BLaER1 (cell line): ENCODE results near the gene ATP2B2.
A peak's percentile ranks its signal among the peaks of the same experiment; 100 is the strongest.

Source experiments
- H3K27ac ChIP-seq: shearing (Covaris generic); formaldehyde crosslinking; 2 replicates; pipeline ENCODE4 v1.8.1; 2022
- H3K27me3 ChIP-seq: shearing (Covaris generic); formaldehyde crosslinking; 2 replicates; pipeline ENCODE4 v1.8.1; 2022
- H3K36me3 ChIP-seq: shearing (Covaris generic); formaldehyde crosslinking; 2 replicates; pipeline ENCODE4 v1.8.1; 2022
- H3K4me1 ChIP-seq: shearing (Covaris generic); formaldehyde crosslinking; 2 replicates; pipeline ENCODE4 v1.8.1; 2022
- H3K4me2 ChIP-seq: shearing (Covaris generic); formaldehyde crosslinking; 2 replicates; pipeline ENCODE4 v1.8.1; 2022
- H3K4me3 ChIP-seq: shearing (Covaris generic); formaldehyde crosslinking; 2 replicates; pipeline ENCODE4 v1.8.1; 2022
- H3K9ac ChIP-seq: shearing (Covaris generic); formaldehyde crosslinking; 2 replicates; pipeline ENCODE4 v1.8.1; 2022
- H3K9me3 ChIP-seq: shearing (Covaris generic); formaldehyde crosslinking; 2 replicates; pipeline ENCODE4 v1.8.1; 2022
- H4K20me1 ChIP-seq: shearing (Covaris generic); formaldehyde crosslinking; 2 replicates; pipeline ENCODE4 v1.8.1; 2022
- Cebpa-rat ChIP-seq: shearing (Covaris generic); IDR thresholded peaks from 2 replicates; pipeline ENCODE4 v1.8.1; 2022

The ATP2B2 gene

DNA sequence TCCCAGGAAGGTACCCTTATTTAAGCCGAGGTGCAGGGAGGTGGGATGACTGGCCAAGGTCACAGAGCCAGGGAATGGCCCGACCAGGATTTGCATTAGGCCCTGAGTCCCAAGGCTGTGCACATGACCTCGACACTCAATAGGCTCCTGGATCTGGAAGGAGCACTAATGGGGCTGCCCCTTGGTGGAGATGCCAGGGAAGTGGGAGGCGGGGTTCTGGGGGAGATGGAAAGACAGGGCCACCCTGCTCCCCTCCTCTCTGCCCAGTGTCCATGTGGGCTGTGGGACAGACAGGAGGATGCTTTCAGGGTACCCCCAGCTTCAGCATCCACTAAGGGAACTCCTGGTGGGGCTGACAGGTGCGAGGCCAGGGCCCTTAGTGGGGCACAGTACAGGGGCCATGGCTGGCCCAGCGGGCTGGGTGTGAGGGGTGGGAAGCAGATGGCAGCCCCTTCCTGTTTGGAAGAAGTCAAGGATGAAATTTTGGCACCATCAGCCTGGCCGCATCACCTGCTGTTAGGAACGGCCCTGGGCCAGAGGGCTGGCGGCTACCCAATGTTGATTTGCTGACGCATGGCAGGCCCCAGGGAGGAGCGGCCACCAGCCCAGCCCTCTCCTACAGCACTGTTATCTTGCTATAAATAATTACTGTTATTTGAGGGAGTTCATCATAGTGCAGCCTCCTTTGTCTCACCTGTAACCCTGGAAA, 37.3 kb downstream of the ATP2B2 start:
- H3K4me1 ChIP-seq, result peaks cover 99% of the 10 kb centered on the region
- H3K4me3 ChIP-seq, result 0 out of 2 replicates have a peak overlapping the region, but pooled peaks have one; percentile 10

GRCh38 chr3:10467204-10467603, 38.2 kb downstream of the ATP2B2 start:
- peak overlapping the region; percentile 95 for H3K27ac ChIP-seq
- no peaks in the 10 kb centered on the region for H3K9me3 ChIP-seq
- H3K4me3 ChIP-seq, result no peak overlapping the region
- no peak for TF ChIP-seq Cebpa-rat
- H3K4me1 ChIP-seq, result peaks cover 99% of the 10 kb centered on the region
- H3K36me3 ChIP-seq, result no peaks in the 10 kb centered on the region
- H3K9ac ChIP-seq, result peak overlapping the region; percentile 76; the same call in 1 of the 2 replicates
- no peaks in the 10 kb centered on the region for H3K27me3 ChIP-seq
- no peaks in the 10 kb centered on the region for H4K20me1 ChIP-seq
- H3K4me2 ChIP-seq, result peak overlapping the region; percentile 93

More for the DNA sequence above, 37.3 kb downstream of the ATP2B2 start:
- H3K4me2 ChIP-seq, result peak overlapping the region; percentile 93
- H3K9me3 ChIP-seq, result no peaks in the 10 kb centered on the region
- peak overlapping the region; percentile 76 for H3K9ac ChIP-seq
- H3K27ac ChIP-seq, result peak overlapping the region; percentile 95
- H4K20me1 ChIP-seq, result no peaks in the 10 kb centered on the region
- H3K27me3 ChIP-seq, result no peaks in the 10 kb centered on the region
- H3K36me3 ChIP-seq, result no peaks in the 10 kb centered on the region
- TF ChIP-seq Cebpa-rat, result no peak

GRCh38 chr3:10466186-10466585, 39.2 kb downstream of the ATP2B2 start:
- Histone ChIP-seq H4K20me1 (no peaks in the 10 kb centered on the region), H3K4me2 (peak overlapping the region; percentile 93), H3K4me1 (peaks cover 99% of the 10 kb centered on the region), H3K9me3 (no peaks in the 10 kb centered on the region), H3K27ac (peak overlapping the region; percentile 95), H3K4me3 (no peak overlapping the region), H3K9ac (peak overlapping the region; percentile 76; the same call in 1 of the 2 replicates), H3K27me3 (no peaks in the 10 kb centered on the region), H3K36me3 (no peaks in the 10 kb centered on the region)
- TF ChIP-seq Cebpa-rat, result no peak

GRCh38 chr3:10465161-10465560, 40.2 kb downstream of the ATP2B2 start:
- peak overlapping the region; percentile 95 for H3K27ac ChIP-seq
- H3K36me3 ChIP-seq, result no peaks in the 10 kb centered on the region
- H3K27me3 ChIP-seq, result no peaks in the 10 kb centered on the region
- H3K9ac ChIP-seq, result peak overlapping the region; percentile 77
- H3K4me1 ChIP-seq, result peaks cover 99% of the 10 kb centered on the region
- H3K4me3 ChIP-seq, result peak overlapping the region; percentile 45
- H3K4me2 ChIP-seq, result peak overlapping the region; percentile 93
- no peaks in the 10 kb centered on the region for H4K20me1 ChIP-seq
- no peak for TF ChIP-seq Cebpa-rat
- no peaks in the 10 kb centered on the region for H3K9me3 ChIP-seq

- peak overlapping the region; percentile 95 for H3K27ac ChIP-seq
- peak overlapping the region; percentile 45 for H3K4me3 ChIP-seq
- peak overlapping the region; percentile 77 for H3K9ac ChIP-seq
- H3K4me2 ChIP-seq, result peak overlapping the region; percentile 93
- no peaks in the 10 kb centered on the region for H3K9me3 ChIP-seq
- H4K20me1 ChIP-seq, result no peaks in the 10 kb centered on the region
- H3K36me3 ChIP-seq, result no peaks in the 10 kb centered on the region
- TF ChIP-seq Cebpa-rat, result no peak
- no peaks in the 10 kb centered on the region for H3K27me3 ChIP-seq
- H3K4me1 ChIP-seq, result peaks cover 99% of the 10 kb centered on the region
Observed at GRCh38 chr3:10463533-10464434, 41.6 kb downstream of the ATP2B2 start.

GRCh38 chr3:10462641-10463532, 42.5 kb downstream of the ATP2B2 start:
- no peak for TF ChIP-seq Cebpa-rat
- no peaks in the 10 kb centered on the region for H3K9me3 ChIP-seq
- H3K4me1 ChIP-seq, result peaks cover 99% of the 10 kb centered on the region
- H3K9ac ChIP-seq, result peak overlapping the region; percentile 77
- no peaks in the 10 kb centered on the region for H3K27me3 ChIP-seq
- no peaks in the 10 kb centered on the region for H4K20me1 ChIP-seq
- H3K4me2 ChIP-seq, result peak overlapping the region; percentile 93
- H3K27ac ChIP-seq, result peak overlapping the region; percentile 95
- no peak overlapping the region for H3K4me3 ChIP-seq
- no peaks in the 10 kb centered on the region for H3K36me3 ChIP-seq

DNA sequence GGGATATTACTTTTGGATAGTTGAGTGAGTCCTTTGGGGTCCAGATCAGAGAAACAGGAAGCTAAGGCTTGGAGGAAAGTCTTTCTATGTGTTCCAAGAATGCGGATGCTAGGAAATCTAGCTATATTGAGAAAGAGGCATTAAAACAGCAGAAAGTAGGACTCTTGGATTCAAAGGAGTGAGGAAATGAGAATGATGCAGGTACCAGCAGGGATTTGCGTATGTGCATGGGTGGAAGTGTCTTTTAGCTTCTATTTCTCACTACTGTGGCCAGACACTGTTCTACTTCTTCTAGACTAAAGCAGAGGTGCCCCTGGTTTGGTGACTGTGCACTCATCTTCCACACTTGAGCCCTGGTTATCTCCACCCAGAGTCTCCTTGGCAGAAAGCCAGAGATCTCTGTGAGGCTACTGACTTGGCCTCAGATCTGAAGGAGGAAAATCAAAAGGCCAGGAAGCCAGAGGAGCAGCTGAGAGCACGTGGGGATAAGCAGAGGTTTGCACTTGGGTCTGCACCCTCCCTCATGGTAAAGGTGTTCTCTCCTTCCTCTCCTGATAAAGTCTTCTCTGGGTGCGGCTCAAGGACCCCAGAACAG, 44.3 kb downstream of the ATP2B2 start:
- H4K20me1 ChIP-seq, result no peaks in the 10 kb centered on the region
- H3K4me2 ChIP-seq, result peak overlapping the region; percentile 93
- H3K36me3 ChIP-seq, result no peaks in the 10 kb centered on the region
- H3K27me3 ChIP-seq, result no peaks in the 10 kb centered on the region
- H3K4me3 ChIP-seq, result no peak overlapping the region
- H3K27ac ChIP-seq, result peak overlapping the region; percentile 95; the same call in 1 of the 2 replicates
- no peak for TF ChIP-seq Cebpa-rat
- no peak overlapping the region for H3K9ac ChIP-seq
- H3K9me3 ChIP-seq, result no peaks in the 10 kb centered on the region
- peaks cover 99% of the 10 kb centered on the region for H3K4me1 ChIP-seq

DNA sequence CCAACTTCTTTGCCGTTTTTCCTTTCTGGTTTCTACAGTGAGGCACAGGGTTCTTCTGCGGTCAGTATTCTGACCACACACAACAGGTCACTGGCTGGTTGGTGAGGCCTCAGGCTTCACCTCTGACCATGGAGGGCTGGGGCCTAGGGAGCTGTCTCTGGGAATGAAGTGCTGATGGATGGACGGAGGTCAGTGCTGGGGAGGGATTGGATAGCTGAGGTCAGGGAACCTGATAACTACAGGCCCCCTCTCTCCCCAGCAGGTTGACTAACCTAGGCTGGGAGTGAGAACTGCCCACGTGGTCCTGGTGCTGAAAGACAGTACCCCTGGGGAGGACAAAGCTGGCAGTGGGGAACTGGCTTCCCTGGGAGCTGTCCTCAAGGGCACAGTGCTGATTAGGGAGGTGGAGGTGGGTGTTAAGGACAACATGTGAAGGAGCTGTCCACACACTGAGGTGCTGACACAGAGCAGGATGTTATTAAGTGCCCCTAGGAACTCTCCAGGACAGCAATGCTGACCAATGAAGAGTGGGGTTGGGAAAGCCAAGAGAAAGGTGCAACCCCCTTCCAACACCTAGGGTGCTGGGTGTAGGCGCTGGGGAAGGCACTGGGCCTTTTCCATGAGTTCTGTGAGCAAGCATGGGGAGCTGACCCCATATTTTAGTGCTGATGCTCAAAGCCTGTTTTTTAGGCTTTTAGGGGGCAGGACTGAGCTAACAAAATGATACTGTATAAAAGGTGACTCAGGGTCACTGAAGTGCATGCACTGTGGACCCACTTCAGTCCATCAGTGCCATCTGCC, 45.2 kb downstream of the ATP2B2 start:
- H3K4me1 ChIP-seq, result peaks cover 99% of the 10 kb centered on the region
- no peaks in the 10 kb centered on the region for H3K9me3 ChIP-seq
- TF ChIP-seq Cebpa-rat, result no peak

More for the DNA sequence above, 45.2 kb downstream of the ATP2B2 start:
- H3K27me3 ChIP-seq, result no peaks in the 10 kb centered on the region
- no peaks in the 10 kb centered on the region for H4K20me1 ChIP-seq
- no peak overlapping the region for H3K9ac ChIP-seq
- no peaks in the 10 kb centered on the region for H3K36me3 ChIP-seq
- H3K4me2 ChIP-seq, result peak overlapping the region; percentile 93
- no peak overlapping the region for H3K4me3 ChIP-seq
- H3K27ac ChIP-seq, result no peak overlapping the region
